Endothelial cell of umbilical vein (primary cell): ENCODE data around the gene MAFB. TPM values are rescaled to one million over a fixed set of nuclear protein-coding genes. Genes with fewer than 3 reads are reported as not detected.

Experiments
- BruUV-seq: library from RNA; stranded (reverse); fragments of 400-500 nt; replicated peaks from 2 replicates; lab custom pipeline; 2021; lab: Mats Ljungman, UMichigan
- CTCF ChIA-PET: fragments of 300-600, 350-600 bp; sonication (Branson Sonifier 250); formaldehyde crosslinking; loops from one replicate; lab custom pipeline; 2021; ENCODE audit warnings: antibody characterized with exemption, inconsistent platforms; lab: Charles Lee
- POLR2A ChIA-PET: fragments of 300-600, 350-600 bp; sonication (Branson Sonifier 250); formaldehyde crosslinking; loops from one replicate; lab custom pipeline; 2021; ENCODE audit warnings: antibody characterized with exemption, inconsistent platforms; lab: Charles Lee
- DNase-seq: peaks from one replicate; pipeline ENCODE4 v3.0.0-alpha.2; 2011; ENCODE audit warnings: low read depth, low spot score
- FAIRE-seq: peaks from 2 replicates; lab custom pipeline; 2011; peaks lifted over from hg19 to GRCh38; lab: Jason Lieb, UNC
- H2AFZ ChIP-seq: 2 replicates; pipeline ENCODE4 v1.6.0; 2012; ENCODE audit warnings: low read depth, low read length, control low read depth, inconsistent platforms
- H3K27ac ChIP-seq: 2 replicates; pipeline ENCODE4 v1.5.1; 2011; ENCODE audit warnings: low read depth, mild to moderate bottlenecking, control low read depth, low read length, moderate library complexity; ENCODE audit not compliant: insufficient read depth
- H3K27me3 ChIP-seq, 2 experiments: 2 replicates each; pipeline versions ENCODE4 v1.6.0 to v1.6.1; 2011; ENCODE audit warnings: low read length in 2 of 2, mixed read lengths in 1 of 2; ENCODE audit not compliant: control insufficient read depth in 2 of 2, insufficient read depth in 2 of 2
- H3K36me3 ChIP-seq, 2 experiments: 2 replicates in 1 of 2; 3 replicates in 1 of 2; pipeline ENCODE4 v1.5.1; 2011; ENCODE audit warnings: low read length in 2 of 2, mild to moderate bottlenecking in 1 of 2, moderate library complexity in 1 of 2; ENCODE audit not compliant: control insufficient read depth in 2 of 2, insufficient read depth in 2 of 2; ENCODE audit errors: extremely low read depth in 1 of 2
- H3K4me1 ChIP-seq: 3 replicates; pipeline ENCODE4 v1.5.1; 2011; ENCODE audit warnings: mild to moderate bottlenecking, low read length; ENCODE audit not compliant: control insufficient read depth, insufficient read depth; ENCODE audit errors: extremely low read depth
- H3K4me2 ChIP-seq: 2 replicates; pipeline ENCODE4 v1.6.1; 2011; ENCODE audit warnings: low read length, control low read depth, mixed read lengths; ENCODE audit not compliant: insufficient read depth
- H3K4me3 ChIP-seq, 3 experiments: fragments of 200-600 bp in 1 of 3; sonication (generic), shearing (Covaris generic) in 1 of 3; replicated peaks in 1 of 3; 2 replicates each; pipeline ENCODE4 v1.5.1; 2011 to 2016; ENCODE audit warnings: control low read depth in 3 of 3, low read length in 3 of 3, mild to moderate bottlenecking in 2 of 3, inconsistent platforms in 1 of 3, low read depth in 1 of 3, moderate library complexity in 1 of 3; ENCODE audit not compliant: insufficient read depth in 1 of 3
- H3K79me2 ChIP-seq: 2 replicates; pipeline ENCODE4 v1.6.0; 2012; ENCODE audit warnings: low read length, inconsistent platforms; ENCODE audit not compliant: control insufficient read depth, insufficient read depth
- H3K9ac ChIP-seq: replicated peaks from 2 replicates; pipeline ENCODE3; 2011; ENCODE audit warnings: low read length, control low read depth; ENCODE audit not compliant: insufficient read depth; ENCODE audit errors: extremely low read depth
- H3K9me1 ChIP-seq: replicated peaks from 3 replicates; pipeline ENCODE4 v1.6.0; 2011; ENCODE audit warnings: mild to moderate bottlenecking, low read length; ENCODE audit not compliant: control insufficient read depth, insufficient read depth; ENCODE audit errors: extremely low read depth
- H3K9me3 ChIP-seq: replicated peaks from 2 replicates; pipeline ENCODE4 v1.5.1; 2012; ENCODE audit warnings: low read length, inconsistent platforms; ENCODE audit not compliant: control insufficient read depth, insufficient read depth
- H4K20me1 ChIP-seq: replicated peaks from 2 replicates; pipeline ENCODE3; 2011; ENCODE audit warnings: mild to moderate bottlenecking, low read length; ENCODE audit not compliant: control insufficient read depth, insufficient read depth; ENCODE audit errors: extremely low read depth
- CTCF ChIP-seq, 2 donors: IDR thresholded peaks; 1 replicate in 1 of 2; 2 replicates in 1 of 2; pipeline ENCODE4 v1.5.1; 2011; ENCODE audit warnings: low read length in 2 of 2, mild to moderate bottlenecking in 2 of 2, moderate library complexity in 2 of 2, control low read depth in 1 of 2, inconsistent platforms in 1 of 2, low read depth in 1 of 2; ENCODE audit not compliant: insufficient read depth in 1 of 2; ENCODE audit errors: extremely low read depth in 1 of 2
- EZH2 ChIP-seq: IDR thresholded peaks from 2 replicates; pipeline ENCODE4 v1.6.1; 2012; ENCODE audit warnings: borderline replicate concordance, low read depth, mild to moderate bottlenecking, moderate library complexity, low read length, inconsistent platforms; ENCODE audit not compliant: severe bottlenecking
- FOS ChIP-seq: IDR thresholded peaks from 2 replicates; pipeline ENCODE4 v1.6.1; 2011; ENCODE audit warnings: mild to moderate bottlenecking, low read length, moderate library complexity, borderline replicate concordance; ENCODE audit not compliant: insufficient read depth
- GATA2 ChIP-seq: IDR thresholded peaks from 2 replicates; pipeline ENCODE4 v1.7.0; 2011; ENCODE audit warnings: low read depth, mild to moderate bottlenecking, moderate library complexity, mixed read lengths, low read length; ENCODE audit not compliant: insufficient read length, insufficient read depth
- JUN ChIP-seq: IDR thresholded peaks from 2 replicates; pipeline ENCODE4 v1.6.1; 2011; ENCODE audit warnings: borderline replicate concordance, low read depth; ENCODE audit not compliant: insufficient read length, insufficient read depth
- MAX ChIP-seq: IDR thresholded peaks from 2 replicates; pipeline ENCODE4 v1.6.1; 2011; ENCODE audit not compliant: insufficient read depth, insufficient read length
- MYC ChIP-seq: IDR thresholded peaks from one replicate; pipeline ENCODE4 v1.6.1; 2011; ENCODE audit warnings: mild to moderate bottlenecking, low read depth, low read length
- POLR2A ChIP-seq: IDR thresholded peaks from 2 replicates; pipeline ENCODE4 v1.6.1; 2012; ENCODE audit warnings: low read depth, mild to moderate bottlenecking, control low read depth, low read length
- POLR2AphosphoS5 ChIP-seq: IDR thresholded peaks from 2 replicates; pipeline ENCODE4 v1.6.1; 2012; ENCODE audit warnings: low read depth, mild to moderate bottlenecking, control low read depth, low read length, moderate library complexity; ENCODE audit not compliant: insufficient read depth
- dilution Hi-C: fragments of 300-500 bp; cut with MboI; formaldehyde crosslinking; loops from one replicate; pipeline ENCODE4 v1.15.0; 2019; ENCODE audit warnings: low sequenced_read_pairs; ENCODE audit not compliant: extremely low pct_ligation_motif_present
- intact Hi-C: fragments of 100-400 bp; cut with micrococcal nuclease; formaldehyde crosslinking; loops from one replicate; pipeline ENCODE4 v1.10.0; 2022
- polyA plus RNA-seq, 4 experiments: library from polyadenylated mRNA; depleted of rRNA in 3 of 4; stranded (reverse) in 3 of 4; unstranded in 1 of 4; fragments of >200 nt; gene quantifications; 2 replicates each; pipeline versions ENCODE4 v1.2.1 to v1.2.3, GENCODE V29; 2011 to 2012; ENCODE audit warnings: missing spikeins in 1 of 4
- total RNA-seq: library from RNA; stranded (reverse); gene quantifications from 2 replicates; pipeline ENCODE4 v1.2.3, GENCODE V29; 2021

The MAFB gene
- total and polyA plus RNA-seq, 2 donors (not counting 3 experiments of a cell fraction or from before 2014, with no cell fraction given), result 1.8 to 3.4 TPM

DNA sequence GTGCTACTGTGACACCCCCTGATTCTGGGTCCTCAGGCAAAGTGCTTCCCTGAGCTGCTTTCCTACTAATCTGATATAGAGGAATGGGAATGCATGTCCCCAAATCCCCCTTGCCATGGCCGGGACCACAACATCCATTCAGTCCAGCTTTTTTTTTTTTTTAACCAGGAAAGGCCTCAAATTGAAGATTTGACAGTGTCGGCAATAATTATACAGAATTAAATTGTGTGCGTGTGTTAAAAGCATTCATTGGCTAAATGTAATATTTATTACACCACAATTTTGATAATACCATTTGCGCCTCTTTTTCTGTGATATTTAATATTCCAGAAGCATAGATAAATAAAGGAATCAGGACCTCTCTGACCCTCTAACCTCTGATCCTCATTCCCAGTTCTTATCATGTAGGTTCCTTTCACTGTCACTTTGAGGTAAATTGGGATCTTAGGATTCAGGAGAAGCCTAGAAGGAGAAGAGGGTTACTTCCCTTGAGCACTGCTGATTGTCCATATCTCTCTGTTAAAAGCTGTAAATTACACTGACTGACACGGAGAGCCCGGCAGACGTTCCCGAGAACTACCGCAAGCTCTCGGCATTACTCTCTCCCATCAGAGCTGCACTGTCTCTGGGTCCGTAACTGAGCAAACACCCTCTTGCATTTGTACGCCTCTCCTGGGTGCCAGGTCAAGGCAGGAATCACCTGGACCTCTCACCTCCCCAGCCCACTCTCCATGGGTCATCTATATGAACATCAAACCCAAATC lies 29.4 kb upstream of the MAFB start:
- Histone ChIP-seq H3K79me2 (no peaks in the 10 kb centered on the region), H3K4me1 (no peaks in the 10 kb centered on the region), H4K20me1 (no peaks in the 10 kb centered on the region), H3K27me3 (peaks cover 0 to 3% of the 10 kb centered on the region in 2 experiments), H3K9ac (no peak overlapping the region), H3K36me3 (no peaks in the 10 kb centered on the region), H3K9me1 (no peaks in the 10 kb centered on the region), H2AFZ (no peak overlapping the region), H3K27ac (no peak overlapping the region), H3K4me3 (no peak overlapping the region), H3K9me3 (no peaks in the 10 kb centered on the region), H3K4me2 (no peak overlapping the region)
- no TSS peak for BruUV-seq
- TF ChIP-seq POLR2A (no peak), GATA2 (no peak), JUN (no peak), EZH2 (no peak), FOS (no peak), MYC (no peak), CTCF (IDR thresholded peaks at IDR 0.05; ENCODE audit: extremely low read depth in 1 of 2, insufficient read depth in 1 of 2, low read depth in 1 of 2, low read length in 2 of 2) (no peak), MAX (no peak), POLR2AphosphoS5 (no peak)
- dilution Hi-C loops, result no loop called here
- CTCF ChIA-PET, result interaction anchor here (0.6 kb wide), 2 partner anchors 21 to 676 kb away, joined by 3 read pairs; no protein-coding TSS in a partner anchor
- intact Hi-C loops, result no loop called here
- FAIRE-seq (no peak), DNase-seq (no peak)
- POLR2A ChIA-PET, result no interaction called here
